Measurements from ENCODE around the gene BORCS5.

Gene BORCS5

GRCh38 chr12:12331896-12332295, 25.0 kb upstream of the BORCS5 start:
- Histone ChIP-seq H3K4me1 (ENCODE audit: low read length) (no peaks in the 10 kb centered on the region), H3K4me3 (ENCODE audit: low read length) (no peak overlapping the region), H3K4me2 (ENCODE audit: low read depth, low read length) (no peak overlapping the region), H3K9me3 (replicated peaks; ENCODE audit: insufficient read depth, low read length) (no peaks in the 10 kb centered on the region), H3K27ac (ENCODE audit: low read length) (no peak overlapping the region), H3F3A (ENCODE audit: insufficient read depth, low read length) (no peaks in the 10 kb centered on the region), H3K27me3 (replicated peaks; ENCODE audit: insufficient read depth, low read length) (no peaks in the 10 kb centered on the region), H3K9me2 (replicated peaks; ENCODE audit: insufficient read depth, low read length) (no peaks in the 10 kb centered on the region), H2AFZ (ENCODE audit: low read length) (no peak overlapping the region), H3K36me3 (replicated peaks; ENCODE audit: insufficient read depth, low read length) (no peaks in the 10 kb centered on the region), H4K20me1 (ENCODE audit: insufficient read depth, low read length) (no peaks in the 10 kb centered on the region), H3K9ac (ENCODE audit: low read length) (no peak overlapping the region), H3K79me2 (ENCODE audit: low read length) (no peaks in the 10 kb centered on the region)
- TF ChIP-seq EZH2 (optimal IDR thresholded peaks at IDR 0.05; ENCODE audit: low read depth, low read length) (no peak), EZH2phosphoT487 (IDR thresholded peaks at IDR 0.05; ENCODE audit: low read length) (no peak)
- TF ChIP-seq, protein P1, sequence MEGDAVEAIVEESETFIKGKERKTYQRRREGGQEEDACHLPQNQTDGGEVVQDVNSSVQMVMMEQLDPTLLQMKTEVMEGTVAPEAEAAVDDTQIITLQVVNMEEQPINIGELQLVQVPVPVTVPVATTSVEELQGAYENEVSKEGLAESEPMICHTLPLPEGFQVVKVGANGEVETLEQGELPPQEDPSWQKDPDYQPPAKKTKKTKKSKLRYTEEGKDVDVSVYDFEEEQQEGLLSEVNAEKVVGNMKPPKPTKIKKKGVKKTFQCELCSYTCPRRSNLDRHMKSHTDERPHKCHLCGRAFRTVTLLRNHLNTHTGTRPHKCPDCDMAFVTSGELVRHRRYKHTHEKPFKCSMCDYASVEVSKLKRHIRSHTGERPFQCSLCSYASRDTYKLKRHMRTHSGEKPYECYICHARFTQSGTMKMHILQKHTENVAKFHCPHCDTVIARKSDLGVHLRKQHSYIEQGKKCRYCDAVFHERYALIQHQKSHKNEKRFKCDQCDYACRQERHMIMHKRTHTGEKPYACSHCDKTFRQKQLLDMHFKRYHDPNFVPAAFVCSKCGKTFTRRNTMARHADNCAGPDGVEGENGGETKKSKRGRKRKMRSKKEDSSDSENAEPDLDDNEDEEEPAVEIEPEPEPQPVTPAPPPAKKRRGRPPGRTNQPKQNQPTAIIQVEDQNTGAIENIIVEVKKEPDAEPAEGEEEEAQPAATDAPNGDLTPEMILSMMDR (IDR thresholded peaks at IDR 0.05; ENCODE audit: low read length), result no peak
- DNase-seq, result no peak

DNA sequence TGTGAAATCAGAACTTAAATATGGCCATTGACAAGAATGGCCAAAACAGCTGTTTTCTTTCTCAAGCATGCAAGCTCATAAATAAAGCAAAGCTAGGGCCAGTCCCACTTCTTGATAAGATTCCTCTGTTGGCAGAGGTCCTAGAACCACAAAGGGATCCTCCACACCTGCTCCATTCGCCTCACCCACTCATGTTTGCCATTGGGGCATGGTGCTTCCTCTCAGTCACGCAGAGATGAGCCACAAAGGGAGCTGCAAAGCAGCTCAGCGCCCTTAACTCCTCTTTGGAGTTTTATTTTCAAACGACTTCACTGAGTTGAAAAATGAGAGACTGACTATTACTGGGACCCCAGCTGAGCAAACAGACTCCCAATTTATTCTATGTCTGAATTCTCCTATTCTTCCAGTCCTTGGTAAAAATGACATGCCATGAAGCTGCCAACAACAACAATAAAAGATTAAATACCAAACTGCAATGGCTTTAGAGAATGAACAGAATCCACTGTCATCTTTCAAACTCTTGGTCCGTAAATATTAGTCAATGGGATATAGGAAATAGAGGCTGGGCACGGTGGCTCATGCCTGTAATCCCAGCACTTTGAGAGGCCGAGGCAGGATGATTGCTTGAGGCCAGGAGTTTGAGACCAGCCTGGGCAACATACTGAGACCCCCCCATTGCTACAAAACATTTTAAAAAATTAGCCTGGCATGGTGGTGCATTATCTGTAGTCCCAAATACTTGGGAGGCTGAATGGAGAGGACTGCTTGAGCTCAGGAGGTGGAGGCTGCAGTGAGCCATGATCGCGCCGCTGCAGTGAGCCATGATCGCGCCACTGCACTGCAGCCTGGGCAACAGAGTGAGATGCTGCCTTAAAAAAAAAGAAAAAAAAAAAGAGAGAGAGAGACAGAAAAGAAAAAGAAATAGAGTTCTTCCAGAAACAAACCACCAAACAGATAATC, 23.2 kb upstream of the BORCS5 start:
- Histone ChIP-seq H3K9me2 (replicated peaks; ENCODE audit: insufficient read depth, low read length) (no peaks in the 10 kb centered on the region), H3K9ac (ENCODE audit: low read length) (no peak overlapping the region), H3K27ac (ENCODE audit: low read length) (no peak overlapping the region), H3K4me3 (ENCODE audit: low read length) (no peak overlapping the region), H3K9me3 (replicated peaks; ENCODE audit: insufficient read depth, low read length) (no peaks in the 10 kb centered on the region), H3K4me1 (ENCODE audit: low read length) (no peaks in the 10 kb centered on the region), H3K79me2 (ENCODE audit: low read length) (no peaks in the 10 kb centered on the region), H4K20me1 (ENCODE audit: insufficient read depth, low read length) (no peaks in the 10 kb centered on the region), H3K27me3 (replicated peaks; ENCODE audit: insufficient read depth, low read length) (no peaks in the 10 kb centered on the region), H3K36me3 (replicated peaks; ENCODE audit: insufficient read depth, low read length) (no peaks in the 10 kb centered on the region), H3K4me2 (ENCODE audit: low read depth, low read length) (peak overlapping the region; percentile 39), H3F3A (ENCODE audit: insufficient read depth, low read length) (no peaks in the 10 kb centered on the region), H2AFZ (ENCODE audit: low read length) (peak overlapping the region; percentile 33)
- DNase-seq, result no peak
- no peak for TF ChIP-seq EZH2 (optimal IDR thresholded peaks at IDR 0.05; ENCODE audit: low read depth, low read length)
- TF ChIP-seq EZH2phosphoT487 (IDR thresholded peaks at IDR 0.05; ENCODE audit: low read length), result no peak
- TF ChIP-seq, protein P1 (IDR thresholded peaks at IDR 0.05; ENCODE audit: low read length), result no peak

DNA sequence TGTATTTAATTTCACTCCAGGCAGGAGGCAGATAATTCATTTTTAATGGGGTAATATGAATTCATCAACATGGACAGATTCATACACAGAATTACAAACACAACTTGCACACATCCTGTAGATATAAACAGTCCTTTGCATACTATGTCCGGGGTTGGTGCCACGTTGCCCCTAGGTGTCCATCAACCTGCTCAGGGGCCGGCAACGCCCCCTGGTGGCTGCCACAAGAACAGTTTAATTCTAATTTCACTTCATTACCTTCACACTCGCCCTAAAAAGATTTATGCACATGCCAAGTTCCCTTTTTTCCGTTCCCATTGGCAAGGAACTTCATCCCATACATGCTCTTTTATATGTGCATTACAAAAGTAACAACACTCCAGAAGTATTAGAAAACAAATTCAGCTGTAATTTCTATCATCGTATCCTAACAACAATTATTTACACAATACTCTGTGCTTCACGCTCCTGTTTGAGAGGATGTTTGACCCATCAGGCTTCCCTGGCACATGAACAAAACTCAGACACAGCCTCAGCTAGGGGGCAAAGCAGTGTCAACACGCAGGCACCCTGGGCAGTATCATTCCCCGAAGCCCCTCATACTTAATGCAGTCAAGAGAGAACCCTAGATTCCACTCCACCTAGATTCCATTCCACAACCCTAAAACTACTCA, 22.4 kb upstream of the BORCS5 start:
- Histone ChIP-seq H2AFZ (ENCODE audit: low read length) (peak overlapping the region; percentile 33), H3F3A (ENCODE audit: insufficient read depth, low read length) (no peaks in the 10 kb centered on the region), H3K27me3 (replicated peaks; ENCODE audit: insufficient read depth, low read length) (no peaks in the 10 kb centered on the region), H3K9me2 (replicated peaks; ENCODE audit: insufficient read depth, low read length) (no peaks in the 10 kb centered on the region), H4K20me1 (ENCODE audit: insufficient read depth, low read length) (no peaks in the 10 kb centered on the region), H3K9me3 (replicated peaks; ENCODE audit: insufficient read depth, low read length) (no peaks in the 10 kb centered on the region), H3K27ac (ENCODE audit: low read length) (no peak overlapping the region), H3K4me3 (ENCODE audit: low read length) (no peak overlapping the region), H3K79me2 (ENCODE audit: low read length) (no peaks in the 10 kb centered on the region), H3K4me1 (ENCODE audit: low read length) (no peaks in the 10 kb centered on the region), H3K36me3 (replicated peaks; ENCODE audit: insufficient read depth, low read length) (no peaks in the 10 kb centered on the region), H3K4me2 (ENCODE audit: low read depth, low read length) (peak overlapping the region; percentile 39), H3K9ac (ENCODE audit: low read length) (no peak overlapping the region)
- peak; percentile 72 for DNase-seq
- TF ChIP-seq, protein P1 (IDR thresholded peaks at IDR 0.05; ENCODE audit: low read length), result peak; percentile 91
- no peak for TF ChIP-seq EZH2phosphoT487 (IDR thresholded peaks at IDR 0.05; ENCODE audit: low read length)
- no peak for TF ChIP-seq EZH2 (optimal IDR thresholded peaks at IDR 0.05; ENCODE audit: low read depth, low read length)
